Tibial nerve (tissue), 3 donors: ENCODE measurements around the gene IGFBP6.

Experiments used
- CTCF ChIP-seq, 5 experiments: fragments of 200-600 bp in 3 of 5; fragments of 450-650 bp in 2 of 5; sonication (generic) in 3 of 5; IDR thresholded peaks; one replicate each; pipeline ENCODE4 v1.5.1; 2016 to 2019; ENCODE audit warnings: antibody characterized with exemption in 5 of 5, mild to moderate bottlenecking in 3 of 5, moderate library complexity in 2 of 5
- POLR2A ChIP-seq, 2 donors: fragments of 450-650 bp; IDR thresholded peaks; one replicate each; pipeline ENCODE4 v1.6.1; 2017; ENCODE audit warnings: antibody characterized with exemption in 2 of 2, mild to moderate bottlenecking in 2 of 2, moderate library complexity in 2 of 2

- no peak for TF ChIP-seq POLR2A (IDR thresholded peaks at IDR 0.05)
- no peak for TF ChIP-seq CTCF (IDR thresholded peaks at IDR 0.05)
Measured at GRCh38 chr12:53082637-53083175, 14.8 kb upstream of the IGFBP6 start.
